ENCODE results near the gene RIPK1.
"Not testable (repeated sequence)": the region's sequence is repeated elsewhere in the genome, so short reads cannot be mapped to it uniquely, and the experiment has no call there.

Gene RIPK1

DNA sequence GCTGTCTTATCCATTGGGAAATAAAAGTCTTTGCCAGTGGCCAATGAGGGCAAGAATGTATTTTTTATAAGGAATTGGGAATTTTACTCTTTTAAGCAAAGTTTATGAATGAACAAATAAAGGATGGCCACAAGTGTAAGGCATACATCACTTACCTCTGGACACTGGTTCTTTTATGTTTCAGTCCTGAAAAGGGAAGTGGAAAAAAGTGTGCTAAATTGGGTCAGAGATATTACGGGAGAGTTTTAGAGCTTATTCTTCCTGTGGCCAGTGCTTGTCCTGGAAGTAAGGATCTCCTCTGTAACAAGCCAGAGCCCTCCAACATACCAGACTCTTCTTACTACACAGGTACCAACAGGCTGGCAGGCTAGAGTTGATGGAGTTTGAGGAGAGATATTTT, 22.5 kb upstream of the RIPK1 start:
- no peak for DNase-seq

DNA sequence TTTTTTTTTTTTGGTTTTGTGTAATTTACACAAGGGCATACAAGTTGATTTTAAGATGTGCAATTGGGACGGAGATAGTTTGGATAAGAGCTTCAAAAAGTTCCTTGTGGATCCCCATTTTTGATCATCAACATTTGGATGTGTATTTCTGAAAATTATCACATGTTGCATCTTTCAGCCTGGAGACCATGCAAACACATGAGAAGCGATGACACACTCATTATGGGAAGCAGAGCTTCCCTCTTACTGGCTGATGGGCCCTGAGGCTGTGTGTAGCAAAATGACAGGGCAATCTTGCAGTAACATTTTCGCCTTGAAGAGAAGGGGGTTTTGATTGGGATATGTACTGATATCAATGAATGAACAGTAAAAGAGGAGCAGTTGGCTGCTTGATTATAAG, 22.0 kb upstream of the RIPK1 start:
- no peak for DNase-seq

DNA sequence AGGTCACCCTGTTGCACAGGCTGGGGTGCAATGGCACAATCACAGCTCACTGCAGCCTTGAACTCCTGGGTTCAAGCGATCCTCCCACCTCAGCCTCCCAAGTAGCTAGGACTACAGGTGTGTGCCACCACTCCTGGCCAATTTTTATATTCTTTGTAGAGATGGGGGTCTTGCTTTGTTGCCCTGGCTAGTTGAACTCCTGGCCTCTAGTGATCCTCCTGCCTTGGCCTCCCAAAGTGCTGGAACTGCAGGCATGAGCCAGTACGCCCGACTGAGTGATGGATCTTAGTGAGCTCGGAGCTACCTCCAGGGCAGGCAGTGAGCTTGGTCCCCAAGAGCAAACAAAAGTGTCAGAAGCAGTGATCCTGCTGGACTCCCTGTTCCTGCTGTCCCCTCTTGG, 20.3 kb upstream of the RIPK1 start:
- DNase-seq = not testable (repeated sequence)

DNA sequence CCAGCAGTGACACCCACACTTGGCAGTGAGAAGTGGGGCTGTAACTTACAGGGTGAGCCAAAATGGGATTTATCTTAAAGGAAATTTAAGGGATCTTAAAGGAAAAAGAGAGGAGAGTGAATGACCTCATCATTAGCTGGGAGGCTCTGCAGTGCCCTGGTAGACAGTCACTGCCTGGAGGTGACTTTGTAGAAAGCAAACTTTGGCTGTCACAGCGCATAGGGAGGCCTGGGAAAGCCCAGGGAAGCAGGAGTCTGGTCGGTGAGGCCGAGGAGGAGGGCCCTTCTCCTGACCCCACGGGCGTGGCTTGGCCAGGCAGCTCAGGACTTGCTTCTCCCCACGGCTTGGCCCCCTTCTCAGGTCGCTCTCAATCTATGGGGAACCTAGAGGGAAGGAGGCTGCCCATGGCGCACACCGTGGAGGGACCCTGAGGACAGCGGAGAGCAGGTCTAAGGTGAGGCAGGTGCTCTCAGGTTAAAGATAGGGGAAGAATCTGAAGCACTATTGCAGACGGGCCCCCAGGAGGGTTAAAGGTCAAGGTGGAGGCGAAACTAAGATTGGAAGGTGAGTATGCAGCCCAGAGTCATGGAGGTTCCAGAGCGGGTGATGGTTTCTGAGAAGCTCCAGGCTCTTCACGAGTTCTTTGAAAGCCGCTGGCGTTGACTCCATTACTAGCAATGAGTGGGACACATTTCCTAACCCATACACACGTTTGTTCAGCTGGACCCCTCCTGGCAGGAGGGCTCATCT, 15.6 kb upstream of the RIPK1 start:
- DNase-seq = no peak

DNA sequence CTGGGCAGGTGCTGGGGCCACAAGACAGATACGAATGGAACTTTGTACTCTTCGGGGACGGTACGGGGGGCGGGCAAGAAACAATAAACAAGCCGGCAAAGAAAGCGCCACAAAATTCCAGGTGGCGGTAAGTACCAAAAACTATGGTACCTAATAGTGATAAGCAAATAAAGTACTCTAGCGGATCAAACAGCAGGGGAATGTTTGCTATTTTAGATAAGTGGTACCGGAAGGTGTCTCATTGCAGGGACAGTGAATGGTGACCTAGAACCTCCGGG, 15.1 kb upstream of the RIPK1 start:
- DNase-seq = no peak

DNA sequence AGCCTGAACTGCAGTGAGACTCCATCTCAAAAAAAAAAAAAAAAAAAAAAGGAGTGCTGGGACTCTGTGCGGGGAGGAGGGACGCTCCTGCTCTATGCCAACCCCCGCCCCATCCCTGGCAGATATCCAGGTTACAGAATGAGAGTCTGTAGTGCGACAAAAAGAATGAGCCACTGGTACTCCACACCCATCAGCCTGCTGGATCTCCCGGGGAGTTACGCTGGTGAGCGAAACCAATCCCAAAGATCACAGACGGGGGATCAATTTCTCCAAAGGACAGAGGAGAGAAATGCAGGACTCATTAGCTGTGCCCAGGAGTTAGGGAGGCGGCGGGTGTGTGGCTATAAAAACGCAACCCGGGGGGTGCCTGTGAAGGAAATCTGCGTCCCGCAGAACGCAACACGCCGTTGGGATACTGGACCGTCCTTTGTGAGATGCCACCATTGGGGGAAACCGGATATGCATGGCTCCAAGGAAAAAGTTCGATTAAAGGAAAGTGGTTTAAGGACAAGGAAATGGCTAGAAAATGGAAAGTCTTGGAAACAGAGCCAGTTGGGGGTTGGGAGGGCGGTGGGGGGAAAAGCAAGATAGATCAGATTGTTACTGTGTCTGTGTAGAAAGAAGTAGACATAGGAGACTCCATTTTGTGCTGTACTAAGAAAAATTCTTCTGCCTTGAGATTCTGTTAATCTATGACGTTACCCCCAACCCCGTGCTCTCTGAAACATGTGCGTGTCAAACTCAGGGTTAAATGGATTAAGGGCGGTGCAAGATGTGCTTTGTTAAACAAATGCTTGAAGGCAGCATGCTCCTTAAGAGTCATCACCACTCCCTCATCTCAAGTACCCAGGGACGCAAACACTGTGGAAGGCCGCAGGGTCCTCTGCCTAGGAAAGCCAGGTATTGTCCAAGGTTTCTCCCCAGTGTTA, 13.8 kb upstream of the RIPK1 start:
- not testable (repeated sequence) for DNase-seq

DNA sequence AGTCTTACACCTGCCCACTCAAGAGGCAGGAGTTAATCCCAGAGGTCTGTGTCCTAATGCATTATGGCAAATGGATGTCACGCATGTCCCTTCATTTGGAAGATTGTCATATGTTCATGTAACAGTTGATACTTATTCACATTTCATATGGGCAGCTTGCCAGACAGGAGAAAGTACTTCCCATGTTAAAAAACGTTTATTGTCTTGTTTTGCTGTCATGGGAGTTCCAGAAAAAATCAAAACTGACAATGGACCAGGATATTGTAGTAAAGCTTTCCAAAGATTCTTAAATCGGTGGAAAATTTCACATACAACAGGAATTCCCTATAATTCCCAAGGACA, 13.2 kb upstream of the RIPK1 start:
- not testable (repeated sequence) for DNase-seq

DNA sequence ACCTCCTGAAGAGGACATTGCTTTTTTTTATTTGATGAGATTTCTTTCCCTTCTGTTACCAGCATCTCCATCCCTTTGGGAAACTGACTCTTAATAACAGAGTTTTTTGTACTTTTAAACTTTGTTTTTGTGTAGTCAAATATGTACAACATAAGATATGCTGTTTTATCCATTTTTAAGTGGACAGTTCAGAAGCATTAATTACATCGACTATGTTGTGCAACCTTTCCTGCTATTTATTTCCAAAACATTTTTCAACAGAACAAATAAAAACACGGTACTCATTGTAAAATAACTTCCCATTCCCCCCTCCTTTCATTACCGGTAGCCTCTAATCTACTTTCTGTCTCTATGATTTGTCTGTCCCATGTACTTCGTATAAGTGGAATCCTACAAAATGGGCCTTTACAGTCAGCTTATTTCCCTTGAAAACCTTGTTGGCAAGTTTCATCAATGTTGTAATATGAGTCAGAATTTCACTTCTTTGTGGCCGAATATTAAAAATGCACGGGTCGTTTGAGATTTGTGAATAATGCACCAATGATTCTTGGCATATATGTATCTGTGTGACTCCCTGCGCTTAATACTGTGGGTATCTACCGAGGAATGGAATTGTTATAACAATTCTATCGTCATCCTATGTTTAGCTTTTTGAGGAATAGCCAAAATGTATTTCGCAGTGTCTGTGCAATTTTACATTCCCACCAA, 11.1 kb upstream of the RIPK1 start:
- DNase-seq = no peak

DNA sequence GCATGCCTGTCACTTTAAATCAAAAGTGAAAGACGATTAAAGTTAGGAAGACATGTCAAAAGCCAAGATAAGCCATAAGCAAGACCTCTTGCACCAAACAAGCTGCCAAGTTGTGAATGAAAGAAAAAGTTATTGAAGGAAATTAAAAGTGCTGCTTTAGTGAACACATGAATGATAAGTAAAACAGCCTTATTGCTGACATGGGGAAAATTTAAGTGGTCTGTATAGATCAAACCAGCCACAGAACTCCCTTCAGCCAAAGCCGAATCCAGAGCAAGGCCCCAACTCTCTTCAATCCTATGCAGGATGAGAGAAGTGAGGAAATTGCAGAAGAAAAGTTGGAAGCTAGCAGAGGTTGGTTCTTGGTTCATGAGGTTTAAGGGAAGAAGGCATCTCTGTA, 9.3 kb upstream of the RIPK1 start:
- DNase-seq = no peak

DNA sequence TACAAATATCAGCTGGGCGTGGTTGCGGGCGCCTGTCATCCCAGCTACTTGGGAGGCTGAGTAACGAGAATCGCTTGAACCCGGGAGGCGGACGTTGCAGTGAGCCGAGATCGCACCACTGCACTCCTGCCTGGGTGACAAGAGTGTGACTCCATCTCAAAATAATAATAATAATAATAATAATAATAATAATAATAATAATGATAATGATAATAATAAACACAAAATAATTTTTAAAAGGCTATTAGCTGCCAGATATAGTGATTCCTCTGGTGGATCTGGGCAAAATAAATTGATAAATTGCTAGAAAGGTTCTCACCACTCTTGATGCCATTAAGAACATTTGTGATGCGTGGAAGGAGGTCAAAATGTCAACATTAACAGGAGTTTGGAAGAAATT, 8.2 kb upstream of the RIPK1 start:
- not testable (repeated sequence) for DNase-seq

DNA sequence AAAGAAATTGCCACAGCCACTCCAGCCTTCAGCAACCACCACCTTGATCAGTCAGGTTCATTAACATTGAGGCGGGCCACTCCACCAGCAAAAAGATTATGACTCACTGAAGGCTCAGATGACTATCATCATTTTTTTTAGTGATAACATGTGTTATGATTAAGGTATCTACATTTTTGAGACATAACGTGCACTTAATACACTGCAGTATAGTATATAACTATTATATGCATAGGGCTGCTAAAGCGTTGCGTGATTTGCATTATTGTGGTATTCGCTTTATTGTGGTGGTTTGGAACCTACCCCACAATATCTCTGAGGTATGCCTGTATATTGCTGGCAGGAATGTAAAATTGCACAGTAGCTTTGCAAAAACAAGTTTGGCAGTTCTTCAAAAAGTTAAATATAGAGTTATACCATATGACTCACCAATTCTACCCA, 6.8 kb upstream of the RIPK1 start:
- DNase-seq = no peak

DNA sequence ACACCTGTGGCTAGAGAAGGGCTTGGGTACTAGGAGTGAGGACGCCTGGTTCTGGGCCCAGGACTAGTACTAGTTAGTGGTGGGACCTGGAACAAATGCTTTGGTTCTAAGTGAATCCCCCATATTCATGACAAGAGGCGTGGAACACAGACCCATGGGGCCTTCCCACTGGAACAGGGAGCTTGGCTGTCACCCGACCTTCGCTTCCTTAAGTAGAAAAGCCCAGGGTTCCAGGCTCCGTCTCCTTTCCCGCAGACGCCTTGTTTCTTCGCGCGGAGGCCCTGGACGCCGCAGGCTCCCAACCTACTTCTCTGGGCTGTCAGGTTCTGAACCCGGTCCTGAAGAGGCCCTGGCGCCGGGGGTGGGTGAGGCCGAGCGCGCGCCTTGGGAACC, 5.0 kb upstream of the RIPK1 start:
- not testable (repeated sequence) for DNase-seq

DNA sequence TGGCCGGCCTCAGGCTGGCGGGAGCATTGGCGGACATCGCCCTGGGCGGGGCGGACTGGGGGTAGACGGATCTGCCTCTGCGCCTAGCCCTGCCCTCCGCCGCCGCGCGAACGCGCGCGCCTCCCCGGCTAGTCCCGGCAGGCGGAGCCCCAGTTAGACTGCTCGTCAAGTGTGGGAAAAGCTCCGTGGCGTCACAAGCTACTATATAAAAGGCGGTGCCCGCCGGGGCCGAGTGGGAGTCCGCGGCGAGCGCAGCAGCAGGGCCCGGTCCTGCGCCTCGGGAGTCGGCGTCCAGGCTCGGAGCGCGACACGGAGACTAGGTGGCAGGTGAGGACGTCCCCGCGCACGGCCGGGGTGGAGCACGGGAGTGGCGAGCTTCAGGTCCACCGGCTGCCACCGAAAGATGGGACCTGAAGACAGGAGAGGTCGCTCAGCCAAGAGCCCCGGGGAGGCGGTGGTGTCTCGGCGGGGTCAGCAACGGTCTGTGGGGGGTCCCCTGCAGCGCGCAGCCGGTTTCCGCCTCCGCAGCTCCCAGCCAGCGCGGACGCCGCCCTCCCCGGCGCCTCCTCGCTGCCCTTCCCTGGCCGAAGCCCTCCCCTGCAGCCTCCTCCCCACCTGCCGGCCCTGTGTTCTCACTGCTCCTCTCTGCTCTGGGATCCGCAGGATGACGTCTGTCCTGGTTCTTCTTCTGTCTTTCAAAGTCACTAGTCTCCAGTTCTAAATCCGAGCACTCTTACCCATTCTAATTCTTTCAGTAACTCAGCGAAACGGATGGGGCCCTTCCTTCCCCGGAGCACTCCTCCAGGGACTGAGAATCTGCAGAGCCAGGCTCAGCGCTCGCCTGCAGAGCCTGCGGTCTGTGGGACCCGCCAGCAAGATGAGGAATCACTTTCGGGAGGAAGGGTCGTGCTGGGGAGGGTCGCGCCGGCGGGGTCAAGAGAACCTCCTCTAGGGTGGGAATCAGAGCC, 4.3 kb upstream of the RIPK1 start:
- DNase-seq = peak; percentile 78 to 88 (median 82)

DNA sequence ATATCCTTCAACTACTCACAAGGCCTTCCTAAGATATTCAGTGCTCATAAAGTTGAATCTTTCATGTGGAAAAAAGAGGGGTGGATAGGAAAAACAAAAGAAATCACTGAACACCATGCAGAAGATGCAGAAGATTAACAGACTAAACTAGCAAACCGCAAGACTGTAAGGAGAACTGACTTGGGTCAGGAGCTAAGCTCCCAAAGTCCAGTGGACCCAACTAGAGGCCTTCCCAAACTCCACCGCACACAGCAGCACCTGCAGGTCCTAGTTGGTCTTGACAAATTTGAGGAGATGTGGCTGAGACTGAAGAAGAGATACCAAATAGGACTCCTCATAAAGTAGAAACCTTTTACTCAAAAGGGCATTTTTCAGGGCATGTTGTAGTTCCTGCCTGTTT, 3.3 kb downstream of the RIPK1 start:
- DNase-seq = no peak

DNA sequence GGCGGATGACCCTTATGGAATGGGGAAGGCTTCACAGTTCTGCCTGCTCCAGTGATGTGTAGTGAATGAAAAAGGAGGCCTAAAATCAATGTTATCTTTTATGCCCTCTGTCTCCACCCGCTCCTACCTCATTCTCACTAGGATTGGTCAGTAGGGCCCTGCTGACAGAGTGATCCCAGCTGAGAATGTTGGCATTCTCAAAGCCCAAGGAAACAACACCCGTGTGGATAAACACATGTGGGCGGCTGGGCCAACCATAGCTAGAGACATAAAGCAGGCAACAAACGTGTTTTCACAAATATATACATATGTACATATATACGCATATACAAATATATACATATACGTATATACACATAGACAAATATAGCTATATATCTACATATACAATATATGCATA, 4.5 kb downstream of the RIPK1 start:
- no peak for DNase-seq

DNA sequence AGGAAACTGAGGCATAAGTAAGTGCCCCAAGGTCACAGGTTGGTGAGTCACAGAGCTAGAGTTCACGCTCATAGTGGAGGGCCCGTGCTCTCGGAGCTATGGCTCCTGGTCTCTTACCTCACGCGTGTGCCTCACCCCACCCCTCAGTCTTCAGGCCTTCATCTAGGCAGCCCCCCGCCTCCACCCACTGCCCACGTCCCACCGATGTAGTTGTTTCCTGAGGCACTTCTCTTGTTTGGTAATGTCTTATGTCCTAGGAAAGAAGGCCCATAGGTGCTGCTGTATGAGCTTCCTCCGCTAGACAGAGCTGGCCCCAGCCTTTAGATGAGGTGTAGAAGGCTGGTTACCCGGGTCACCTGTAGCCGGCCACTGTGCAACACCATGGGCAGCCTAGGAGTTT, 5.1 kb downstream of the RIPK1 start:
- no peak for DNase-seq

DNA sequence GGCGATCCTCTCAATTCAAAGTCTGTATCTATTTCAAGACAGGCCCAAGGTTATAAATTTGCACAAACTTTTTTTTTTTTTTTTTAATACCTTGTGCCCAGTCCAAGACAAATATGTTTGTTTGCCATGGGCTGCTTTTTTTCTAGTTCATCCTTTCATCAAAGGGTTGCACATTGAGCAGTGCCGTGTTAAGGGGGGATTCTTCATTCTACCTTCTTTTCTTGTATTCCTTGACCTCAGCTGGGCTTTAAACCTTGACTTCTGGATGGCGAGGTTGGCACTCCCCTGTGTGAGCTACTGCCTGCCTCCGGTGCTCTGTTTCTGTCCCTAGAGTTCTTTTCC, 7.4 kb downstream of the RIPK1 start:
- no peak for DNase-seq

DNA sequence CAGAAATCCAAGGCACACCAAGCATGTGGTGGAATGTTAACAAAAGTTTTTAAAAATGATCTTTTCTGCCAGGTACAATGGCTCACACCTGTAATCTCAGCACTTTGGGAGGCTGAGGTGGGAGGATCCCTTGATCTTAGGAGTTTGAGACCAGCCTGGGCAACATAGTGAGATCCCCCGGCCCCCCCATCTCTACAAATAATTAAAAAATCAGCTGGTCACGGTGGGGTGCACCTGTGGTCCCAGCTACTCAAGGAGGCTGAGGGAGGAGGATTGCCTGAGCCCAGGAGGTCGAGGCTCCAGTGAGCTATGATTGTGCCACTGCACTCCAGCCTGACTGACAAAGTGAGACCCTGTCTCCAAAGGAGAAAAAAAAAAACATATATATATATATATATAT, 8.0 kb downstream of the RIPK1 start:
- no peak for DNase-seq

DNA sequence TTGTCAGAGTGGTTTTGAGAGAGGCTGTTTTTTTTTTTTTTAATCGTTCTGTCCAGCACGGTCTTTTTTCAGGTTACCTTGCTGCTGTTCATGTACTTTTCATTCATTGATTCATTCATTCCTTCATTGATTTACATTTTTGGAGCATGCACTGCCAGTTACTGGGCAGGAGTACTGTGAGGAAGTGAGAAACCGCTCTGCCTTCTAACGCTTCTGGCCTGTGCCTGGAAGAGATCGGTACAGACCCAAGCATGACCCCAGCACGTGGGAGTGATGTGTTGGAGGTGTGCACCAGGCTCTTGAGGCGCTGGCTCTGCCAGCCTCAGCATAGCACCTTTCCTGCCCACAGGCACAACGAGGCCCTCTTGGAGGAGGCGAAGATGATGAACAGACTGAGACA, 9.1 kb downstream of the RIPK1 start:
- no peak for DNase-seq

DNA sequence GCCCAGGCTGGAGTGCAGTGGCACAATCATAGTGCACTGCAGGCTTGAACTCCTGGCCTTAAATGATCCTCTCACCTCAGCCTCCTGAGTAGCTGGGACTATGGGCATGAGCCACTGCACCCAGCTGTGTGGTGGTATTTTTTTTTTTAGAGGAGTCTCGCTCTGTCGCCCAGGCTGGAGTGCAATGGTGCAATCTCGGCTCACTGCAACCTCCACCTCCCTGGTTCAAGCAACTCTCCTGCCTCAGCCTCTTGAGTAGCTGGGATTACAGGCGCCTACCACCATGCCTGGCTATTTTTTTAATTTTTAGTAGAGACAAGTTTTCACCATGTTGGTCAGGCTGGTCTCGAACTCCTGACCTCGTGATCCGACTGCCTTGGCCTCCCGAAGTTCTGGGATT, 10.7 kb downstream of the RIPK1 start:
- DNase-seq = not testable (repeated sequence)

DNA sequence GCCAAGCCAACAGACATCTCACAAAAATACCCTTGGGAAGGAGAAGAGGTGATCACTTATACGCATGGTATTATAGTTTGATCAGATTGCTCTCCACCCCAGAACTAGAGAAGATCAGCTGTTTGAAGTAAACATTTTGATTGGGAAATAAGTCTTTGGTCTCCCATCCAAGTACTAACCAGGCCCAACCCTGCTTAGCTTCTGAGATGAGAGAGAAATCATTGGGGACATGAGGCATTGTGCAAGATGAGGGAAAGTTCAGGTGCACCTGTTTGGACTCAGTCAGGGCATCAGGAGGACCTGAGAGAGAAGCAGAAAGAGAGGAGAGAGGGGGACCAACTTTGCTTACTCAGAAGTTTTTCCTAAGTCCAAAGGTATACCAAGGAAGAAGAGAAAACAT, 11.4 kb downstream of the RIPK1 start:
- no peak for DNase-seq

DNA sequence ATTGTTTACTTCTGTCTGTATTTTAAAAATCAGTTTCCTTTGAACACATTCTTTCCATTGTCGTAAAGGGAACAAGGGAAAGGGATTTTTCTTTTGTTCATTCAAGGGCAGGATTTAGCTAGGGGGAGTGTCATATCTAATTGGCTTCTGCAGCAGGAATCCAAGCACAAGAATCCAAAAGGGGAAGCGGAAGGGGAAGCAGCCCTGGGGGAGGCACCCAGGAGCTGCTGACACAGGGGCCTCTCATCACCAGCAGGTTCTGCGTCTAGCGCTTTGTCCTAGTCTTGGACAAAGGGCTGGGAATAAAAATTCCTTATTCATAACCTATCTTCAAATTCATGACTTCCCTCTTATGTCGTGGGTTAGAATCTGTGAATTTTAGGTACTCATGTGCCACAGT, 13.7 kb downstream of the RIPK1 start:
- no peak for DNase-seq

DNA sequence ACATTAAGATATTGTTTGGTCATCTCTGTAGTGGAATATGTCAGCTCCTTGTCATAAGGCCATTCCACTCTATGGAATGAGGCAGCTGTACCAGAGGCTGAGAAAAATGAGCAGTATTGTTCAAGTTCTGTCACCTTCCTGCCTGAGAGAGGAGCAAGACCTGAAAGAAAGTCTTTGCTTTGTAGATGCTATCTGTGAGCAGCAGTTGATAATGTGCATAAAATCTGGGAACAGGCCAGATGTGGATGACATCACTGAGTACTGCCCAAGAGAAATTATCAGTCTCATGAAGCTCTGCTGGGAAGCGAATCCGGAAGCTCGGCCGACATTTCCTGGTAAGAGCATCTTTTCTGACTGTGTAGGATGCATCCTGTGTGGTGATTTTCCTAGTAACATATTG, 16.8 kb downstream of the RIPK1 start:
- DNase-seq = no peak
